K562 (cell line): ENCODE data around the gene NFKBIB. TPM values are rescaled to one million over a fixed set of nuclear protein-coding genes. Genes with fewer than 3 reads are reported as not detected.

Experiments
- AFF1 ChIP-seq, 2 experiments: fragments of 450-650 bp; IDR thresholded peaks; 2 replicates each; pipeline ENCODE4 v1.6.1; 2018; ENCODE audit warnings: mild to moderate bottlenecking in 2 of 2, low read depth in 1 of 2; ENCODE audit not compliant: partially characterized antibody in 2 of 2
- CBX1 ChIP-seq: sonication (generic); IDR thresholded peaks from 2 replicates; pipeline ENCODE4 v1.6.1; 2016; ENCODE audit warnings: antibody characterized with exemption, low read depth, mild to moderate bottlenecking
- ETS2 ChIP-seq: IDR thresholded peaks from 2 replicates; pipeline ENCODE4 v1.6.1; 2016; ENCODE audit warnings: borderline replicate concordance, missing genetic modification characterization, mild to moderate bottlenecking, moderate library complexity, missing compliant biosample characterization; ENCODE audit not compliant: poor library complexity, severe bottlenecking
- FOXP4 ChIP-seq: sonication (generic); formaldehyde crosslinking; IDR thresholded peaks from 2 replicates; pipeline ENCODE4 v1.8.0; 2022; ENCODE audit warnings: mild to moderate bottlenecking, missing genetic modification reagents, borderline replicate concordance
- KDM5B ChIP-seq: fragments of 200-600 bp; sonication (generic); IDR thresholded peaks from 2 replicates; pipeline ENCODE4 v1.6.1; 2012; ENCODE audit warnings: low read depth, mild to moderate bottlenecking, moderate library complexity, low read length, control low read depth, inconsistent platforms; ENCODE audit not compliant: insufficient replicate concordance
- PBX2 ChIP-seq, 2 experiments: IDR thresholded peaks in 1 of 2; conservative IDR thresholded peaks in 1 of 2; 2 replicates each; pipeline ENCODE4 v1.6.1; 2016; ENCODE audit warnings: low read depth in 2 of 2, mild to moderate bottlenecking in 1 of 2, missing compliant biosample characterization in 1 of 2, missing genetic modification characterization in 1 of 2, moderate library complexity in 1 of 2
- PKNOX1 ChIP-seq: fragments of 450-650 bp; IDR thresholded peaks from 2 replicates; pipeline ENCODE4 v1.6.1; 2016
- TEAD2 ChIP-seq: fragments of 450-650 bp; IDR thresholded peaks from 2 replicates; pipeline ENCODE4 v1.6.1; 2016; ENCODE audit warnings: missing genetic modification characterization, control low read depth, missing compliant biosample characterization
- THAP12 ChIP-seq: fragments of 250-450 bp; sonication (Bioruptor Pico); IDR thresholded peaks from 2 replicates; pipeline ENCODE4 v1.9.0; 2021; ENCODE audit warnings: mild to moderate bottlenecking, inconsistent platforms
- TRIM28 ChIP-seq: fragments of 450-650 bp; IDR thresholded peaks from 2 replicates; pipeline ENCODE4 v1.6.1; 2017
- ZNF121 ChIP-seq: sonication (generic); formaldehyde crosslinking; conservative IDR thresholded peaks from 2 replicates; pipeline ENCODE4 v1.8.0; 2022; ENCODE audit warnings: missing genetic modification reagents
- polyA plus RNA-seq, 8 experiments: library from polyadenylated mRNA; depleted of rRNA in 4 of 8; stranded (reverse) in 5 of 8; unstranded in 3 of 8; fragments of >200 nt; fragmentation: Nextera tagmentation in 2 of 8; fragmentation: Illumina TruSeq in 1 of 8; extraction: Ambion mirVana in 2 of 8; extraction: Trizol in 1 of 8; gene quantifications; 2 replicates each; pipeline versions ENCODE4 v1.2.1 to v1.2.3, GENCODE V29; 2011 to 2014; ENCODE audit warnings: inconsistent platforms in 1 of 8, missing spikeins in 1 of 8
- total RNA-seq, 7 experiments: library from RNA; depleted of rRNA in 6 of 7; stranded (reverse); fragments of >200 nt in 6 of 7; fragmentation: Illumina TruSeq in 2 of 7; extraction: Trizol in 2 of 7; gene quantifications; 2 replicates each; pipeline versions ENCODE4 v1.2.1 to v1.2.3, GENCODE V29; 2011 to 2021; ENCODE audit warnings: low replicate concordance in 1 of 7

Gene NFKBIB
- total and polyA plus RNA-seq, 9 of the 15 experiments (the other 6 are each of a cell fraction or from before 2014, with no cell fraction given): 1.5 to 44.9 (median 10.4) TPM

GRCh38 chr19:38930776-38931520 lies 31.2 kb downstream of the NFKBIB start, which contains the start of gene MRPS12 (continued):
- TF ChIP-seq FOXP4 (0 out of 2 replicates have a peak, but pooled peaks have one; percentile 59), PKNOX1 (peak; percentile 97), ZNF121 (CRISPR knock-in tag) (no peak), THAP12 (CRISPR knock-in tag) (no peak), TRIM28 (no peak), TEAD2 (no peak), AFF1 (IDR thresholded peaks at IDR 0.05; ENCODE audit: low read depth in 1 of 2, partially characterized antibody in 2 of 2) (peak in 1 of 2 experiments; percentile 51), ETS2 (tag) (no peak), KDM5B (peak; percentile 62), CBX1 (no peak), PBX2 (CRISPR knock-in tag; IDR thresholded peaks at IDR 0.05; ENCODE audit: low read depth) (no peak), PBX2 (tag; conservative IDR thresholded peaks at IDR 0.05; ENCODE audit: low read depth) (peak; percentile 87)
